K562 (cell line): Measurements from ENCODE around the gene MROH8. TPM values are rescaled to one million over a fixed set of nuclear protein-coding genes. Genes with fewer than 3 reads are reported as not detected.

Experiments
- ADNP ChIP-seq: fragments of 200-800 bp; sonication (Bioruptor generic); IDR thresholded peaks from 2 replicates; pipeline ENCODE4 v1.6.1; 2016; ENCODE audit warnings: missing genetic modification characterization, missing compliant biosample characterization
- CBX8 ChIP-seq: fragments of 200-600 bp; sonication (generic); IDR thresholded peaks from 2 replicates; pipeline ENCODE4 v1.6.1; 2012; ENCODE audit warnings: borderline replicate concordance, mixed run types, low read depth, mild to moderate bottlenecking, moderate library complexity, mixed read lengths, low read length, control low read depth, inconsistent platforms; ENCODE audit not compliant: poor library complexity, severe bottlenecking; ENCODE audit errors: extremely low read depth
- CHD1 ChIP-seq: fragments of 200-600 bp; sonication (generic); IDR thresholded peaks from one replicate; pipeline ENCODE4 v1.6.1; 2012; ENCODE audit warnings: mild to moderate bottlenecking, moderate library complexity, low read length, inconsistent platforms
- COPS2 ChIP-seq: fragments of 450-650 bp; conservative IDR thresholded peaks from 2 replicates; pipeline ENCODE4 v1.6.1; 2016; ENCODE audit warnings: mild to moderate bottlenecking, moderate library complexity
- E2F3 ChIP-seq: fragments of 250-450 bp; sonication (Bioruptor Pico); IDR thresholded peaks from 2 replicates; pipeline ENCODE4 v1.4.0; 2020; ENCODE audit warnings: mild to moderate bottlenecking
- ELF2 ChIP-seq: fragments of 250-450 bp; sonication (Bioruptor Pico); IDR thresholded peaks from 2 replicates; pipeline ENCODE4 v1.5.0; 2021; ENCODE audit warnings: mild to moderate bottlenecking
- HDAC3 ChIP-seq: fragments of 450-650 bp; IDR thresholded peaks from 2 replicates; pipeline ENCODE4 v1.6.1; 2018; ENCODE audit warnings: borderline replicate concordance, mild to moderate bottlenecking, moderate library complexity; ENCODE audit not compliant: partially characterized antibody
- KAT2B ChIP-seq: IDR thresholded peaks from one replicate; pipeline ENCODE4 v1.6.1; 2012; ENCODE audit warnings: low read depth, mild to moderate bottlenecking, control low read depth, inconsistent platforms, low read length, moderate library complexity
- KAT7 ChIP-seq: sonication (generic); formaldehyde crosslinking; IDR thresholded peaks from 2 replicates; pipeline ENCODE4 v1.8.0; 2022; ENCODE audit warnings: missing genetic modification reagents, mild to moderate bottlenecking, borderline replicate concordance
- KLF10 ChIP-seq: fragments of 250-450 bp; sonication (Bioruptor Pico); IDR thresholded peaks from 2 replicates; pipeline ENCODE4 v1.6.1; 2021; ENCODE audit warnings: matching md5 sums
- RBM34 ChIP-seq: fragments of 200-400 bp; formaldehyde crosslinking; IDR thresholded peaks from 2 replicates; pipeline ENCODE4 v1.6.1; 2018; ENCODE audit warnings: low read length, borderline replicate concordance; ENCODE audit not compliant: insufficient read depth
- TBL1XR1 ChIP-seq, 2 experiments: IDR thresholded peaks; 2 replicates each; pipeline ENCODE4 v1.6.1; 2012; ENCODE audit warnings: improper control_type of control experiment in 2 of 2, low read length in 2 of 2, mild to moderate bottlenecking in 1 of 2
- TCF3 ChIP-seq: sonication (generic); formaldehyde crosslinking; IDR thresholded peaks from 2 replicates; pipeline ENCODE4 v1.4.0; 2020; ENCODE audit warnings: mild to moderate bottlenecking, missing genetic modification reagents
- TGIF2 ChIP-seq: sonication (generic); formaldehyde crosslinking; IDR thresholded peaks from 2 replicates; pipeline ENCODE4 v1.8.1; 2022; ENCODE audit warnings: mild to moderate bottlenecking, missing genetic modification reagents, moderate library complexity
- TRIM28 ChIP-seq: fragments of 450-650 bp; IDR thresholded peaks from 2 replicates; pipeline ENCODE4 v1.6.1; 2017
- ZNF766 ChIP-seq: fragments of 200-800 bp; sonication (Bioruptor generic); conservative IDR thresholded peaks from 2 replicates; pipeline ENCODE4 v1.6.1; 2016; ENCODE audit warnings: missing genetic modification characterization, missing compliant biosample characterization
- polyA plus RNA-seq, 8 experiments: library from polyadenylated mRNA; depleted of rRNA in 4 of 8; stranded (reverse) in 5 of 8; unstranded in 3 of 8; fragments of >200 nt; fragmentation: Nextera tagmentation in 2 of 8; fragmentation: Illumina TruSeq in 1 of 8; extraction: Ambion mirVana in 2 of 8; extraction: Trizol in 1 of 8; gene quantifications; 2 replicates each; pipeline versions ENCODE4 v1.2.1 to v1.2.3, GENCODE V29; 2011 to 2014; ENCODE audit warnings: inconsistent platforms in 1 of 8, missing spikeins in 1 of 8
- total RNA-seq, 7 experiments: library from RNA; depleted of rRNA in 6 of 7; stranded (reverse); fragments of >200 nt in 6 of 7; fragmentation: Illumina TruSeq in 2 of 7; extraction: Trizol in 2 of 7; gene quantifications; 2 replicates each; pipeline versions ENCODE4 v1.2.1 to v1.2.3, GENCODE V29; 2011 to 2021; ENCODE audit warnings: low replicate concordance in 1 of 7
- TF ChIP-seq, protein P1 (sequence below): fragments of 450-650 bp; IDR thresholded peaks from 2 replicates; pipeline ENCODE4 v1.6.1; 2018; ENCODE audit not compliant: partially characterized antibody
- TF ChIP-seq, protein P2 (sequence below), 2 experiments: fragments of 200-800 bp in 1 of 2; sonication (Bioruptor generic) in 1 of 2; sonication (generic) in 1 of 2; formaldehyde crosslinking in 1 of 2; IDR thresholded peaks in 1 of 2; conservative IDR thresholded peaks in 1 of 2; 2 replicates each; pipeline versions ENCODE4 v1.5.0 to v1.6.1; 2016 to 2020; ENCODE audit warnings: missing compliant biosample characterization in 1 of 2, missing genetic modification characterization in 1 of 2, missing genetic modification reagents in 1 of 2
- TF ChIP-seq, protein P3 (sequence below): fragments of 450-650 bp; formaldehyde crosslinking; IDR thresholded peaks from 2 replicates; pipeline ENCODE4 v1.4.0; 2020; ENCODE audit warnings: mild to moderate bottlenecking, moderate library complexity
- TF ChIP-seq, protein P4 (sequence below): sonication (generic); IDR thresholded peaks from 2 replicates; pipeline ENCODE4 v1.6.1; 2016

Gene MROH8
- total and polyA plus RNA-seq, 9 of the 15 experiments (the other 6 are each of a cell fraction or from before 2014, with no cell fraction given): 0.21 to 1.5 (median 0.78) TPM

DNA sequence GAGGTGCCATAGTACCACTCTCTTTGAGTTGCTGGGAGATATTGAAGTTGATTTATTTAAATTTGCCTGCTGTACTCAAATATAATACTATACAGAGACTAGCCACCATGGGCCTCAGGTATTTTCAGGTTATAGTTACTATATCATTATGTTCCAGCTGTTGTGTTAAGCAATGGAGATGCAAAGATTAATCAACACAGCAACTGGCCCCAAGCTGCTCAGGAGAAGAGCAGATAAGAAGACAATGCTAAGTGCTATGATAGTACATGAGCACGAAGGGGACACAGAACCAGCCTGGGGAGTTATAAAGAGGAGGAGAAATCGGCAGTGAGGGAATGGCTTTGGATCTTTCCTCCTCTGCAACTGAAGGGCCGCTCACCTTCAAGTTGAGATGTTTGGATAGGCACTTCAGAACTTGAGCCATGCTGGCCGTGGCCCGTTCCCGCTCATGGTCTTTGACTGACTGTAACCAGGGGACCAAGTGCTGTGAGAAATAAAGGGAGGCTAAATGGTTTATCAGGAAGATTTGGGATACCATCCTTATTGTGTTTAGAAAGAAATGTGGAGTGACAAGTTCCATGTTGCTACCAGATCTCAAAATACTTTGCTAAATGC lies 24.6 kb downstream of the MROH8 start (continued):
- TF ChIP-seq, protein P1, sequence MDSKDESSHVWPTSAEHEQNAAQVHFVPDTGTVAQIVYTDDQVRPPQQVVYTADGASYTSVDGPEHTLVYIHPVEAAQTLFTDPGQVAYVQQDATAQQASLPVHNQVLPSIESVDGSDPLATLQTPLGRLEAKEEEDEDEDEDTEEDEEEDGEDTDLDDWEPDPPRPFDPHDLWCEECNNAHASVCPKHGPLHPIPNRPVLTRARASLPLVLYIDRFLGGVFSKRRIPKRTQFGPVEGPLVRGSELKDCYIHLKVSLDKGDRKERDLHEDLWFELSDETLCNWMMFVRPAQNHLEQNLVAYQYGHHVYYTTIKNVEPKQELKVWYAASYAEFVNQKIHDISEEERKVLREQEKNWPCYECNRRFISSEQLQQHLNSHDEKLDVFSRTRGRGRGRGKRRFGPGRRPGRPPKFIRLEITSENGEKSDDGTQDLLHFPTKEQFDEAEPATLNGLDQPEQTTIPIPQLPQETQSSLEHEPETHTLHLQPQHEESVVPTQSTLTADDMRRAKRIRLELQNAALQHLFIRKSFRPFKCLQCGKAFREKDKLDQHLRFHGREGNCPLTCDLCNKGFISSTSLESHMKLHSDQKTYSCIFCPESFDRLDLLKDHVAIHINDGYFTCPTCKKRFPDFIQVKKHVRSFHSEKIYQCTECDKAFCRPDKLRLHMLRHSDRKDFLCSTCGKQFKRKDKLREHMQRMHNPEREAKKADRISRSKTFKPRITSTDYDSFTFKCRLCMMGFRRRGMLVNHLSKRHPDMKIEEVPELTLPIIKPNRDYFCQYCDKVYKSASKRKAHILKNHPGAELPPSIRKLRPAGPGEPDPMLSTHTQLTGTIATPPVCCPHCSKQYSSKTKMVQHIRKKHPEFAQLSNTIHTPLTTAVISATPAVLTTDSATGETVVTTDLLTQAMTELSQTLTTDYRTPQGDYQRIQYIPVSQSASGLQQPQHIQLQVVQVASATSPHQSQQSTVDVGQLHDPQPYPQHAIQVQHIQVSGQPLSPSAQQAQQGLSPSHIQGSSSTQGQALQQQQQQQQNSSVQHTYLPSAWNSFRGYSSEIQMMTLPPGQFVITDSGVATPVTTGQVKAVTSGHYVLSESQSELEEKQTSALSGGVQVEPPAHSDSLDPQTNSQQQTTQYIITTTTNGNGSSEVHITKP: peak; percentile 40
- TF ChIP-seq TBL1XR1 (IDR thresholded peaks at IDR 0.05; ENCODE audit: low read length in 2 of 2) (peak; percentile 65 to 80; a peak in 3 of 4 replicates), KAT2B (no peak), HDAC3 (peak; percentile 78), CHD1 (no peak), TGIF2 (CRISPR knock-in tag) (no peak), TRIM28 (0 out of 2 replicates have a peak, but pooled peaks have one; percentile 36), CBX8 (no peak), RBM34 (no peak), TCF3 (CRISPR knock-in tag) (peak; percentile 98), ZNF766 (CRISPR knock-in tag) (peak; percentile 69; the same call in 1 of the 2 replicates), COPS2 (no peak), KLF10 (CRISPR knock-in tag) (no peak), ADNP (tag) (peak; percentile 84), E2F3 (CRISPR knock-in tag) (no peak), KAT7 (no peak), ELF2 (CRISPR knock-in tag) (no peak)
- TF ChIP-seq, protein P2, sequence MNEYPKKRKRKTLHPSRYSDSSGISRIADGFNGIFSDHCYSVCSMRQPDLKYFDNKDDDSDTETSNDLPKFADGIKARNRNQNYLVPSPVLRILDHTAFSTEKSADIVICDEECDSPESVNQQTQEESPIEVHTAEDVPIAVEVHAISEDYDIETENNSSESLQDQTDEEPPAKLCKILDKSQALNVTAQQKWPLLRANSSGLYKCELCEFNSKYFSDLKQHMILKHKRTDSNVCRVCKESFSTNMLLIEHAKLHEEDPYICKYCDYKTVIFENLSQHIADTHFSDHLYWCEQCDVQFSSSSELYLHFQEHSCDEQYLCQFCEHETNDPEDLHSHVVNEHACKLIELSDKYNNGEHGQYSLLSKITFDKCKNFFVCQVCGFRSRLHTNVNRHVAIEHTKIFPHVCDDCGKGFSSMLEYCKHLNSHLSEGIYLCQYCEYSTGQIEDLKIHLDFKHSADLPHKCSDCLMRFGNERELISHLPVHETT (CRISPR knock-in tag; conservative IDR thresholded peaks at IDR 0.05 in 1 of 2, IDR thresholded peaks at IDR 0.05 in 1 of 2): peak in 1 of 2 experiments; percentile 81; a peak in 2 of 4 replicates
- TF ChIP-seq, protein P3, sequence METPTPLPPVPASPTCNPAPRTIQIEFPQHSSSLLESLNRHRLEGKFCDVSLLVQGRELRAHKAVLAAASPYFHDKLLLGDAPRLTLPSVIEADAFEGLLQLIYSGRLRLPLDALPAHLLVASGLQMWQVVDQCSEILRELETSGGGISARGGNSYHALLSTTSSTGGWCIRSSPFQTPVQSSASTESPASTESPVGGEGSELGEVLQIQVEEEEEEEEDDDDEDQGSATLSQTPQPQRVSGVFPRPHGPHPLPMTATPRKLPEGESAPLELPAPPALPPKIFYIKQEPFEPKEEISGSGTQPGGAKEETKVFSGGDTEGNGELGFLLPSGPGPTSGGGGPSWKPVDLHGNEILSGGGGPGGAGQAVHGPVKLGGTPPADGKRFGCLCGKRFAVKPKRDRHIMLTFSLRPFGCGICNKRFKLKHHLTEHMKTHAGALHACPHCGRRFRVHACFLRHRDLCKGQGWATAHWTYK (CRISPR knock-in tag): peak; percentile 68; the same call in 1 of the 2 replicates
- TF ChIP-seq, protein P4, sequence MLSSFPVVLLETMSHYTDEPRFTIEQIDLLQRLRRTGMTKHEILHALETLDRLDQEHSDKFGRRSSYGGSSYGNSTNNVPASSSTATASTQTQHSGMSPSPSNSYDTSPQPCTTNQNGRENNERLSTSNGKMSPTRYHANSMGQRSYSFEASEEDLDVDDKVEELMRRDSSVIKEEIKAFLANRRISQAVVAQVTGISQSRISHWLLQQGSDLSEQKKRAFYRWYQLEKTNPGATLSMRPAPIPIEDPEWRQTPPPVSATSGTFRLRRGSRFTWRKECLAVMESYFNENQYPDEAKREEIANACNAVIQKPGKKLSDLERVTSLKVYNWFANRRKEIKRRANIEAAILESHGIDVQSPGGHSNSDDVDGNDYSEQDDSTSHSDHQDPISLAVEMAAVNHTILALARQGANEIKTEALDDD: 0 out of 2 replicates have a peak, but pooled peaks have one; percentile 31
